Small intestine (tissue), 7 donors: ENCODE results near the gene TCF23. TPM values are rescaled to one million over a fixed set of nuclear protein-coding genes. Genes with fewer than 3 reads are reported as not detected.
"Not testable (repeated sequence)": the region's sequence is repeated elsewhere in the genome, so short reads cannot be mapped to it uniquely, and the experiment has no call there.

Source experiments
- DNase-seq, 2 donors: peaks; one replicate each; pipeline versions ENCODE4 v3.0.0 to v3.0.0-alpha.2; 2013
- FAIRE-seq: peaks from 2 replicates; lab custom pipeline; 2012; peaks lifted over from hg19 to GRCh38; lab: Jason Lieb, UNC
- H3K27ac ChIP-seq, 3 donors: one replicate each; pipeline ENCODE4 v1.5.1; 2013; ENCODE audit warnings: low read length in 2 of 3, mild to moderate bottlenecking in 2 of 3, control low read depth in 1 of 3, inconsistent platforms in 1 of 3, low read depth in 1 of 3, moderate library complexity in 1 of 3
- H3K27me3 ChIP-seq, 3 donors: one replicate each; pipeline ENCODE4 v1.6.1; 2013; ENCODE audit warnings: low read length in 3 of 3, inconsistent platforms in 1 of 3; ENCODE audit not compliant: control insufficient read depth in 3 of 3, insufficient read depth in 3 of 3
- H3K36me3 ChIP-seq, 3 donors: one replicate each; pipeline ENCODE4 v1.6.1; 2013; ENCODE audit warnings: low read length in 3 of 3, inconsistent platforms in 1 of 3, low read depth in 1 of 3, mild to moderate bottlenecking in 1 of 3, moderate library complexity in 1 of 3; ENCODE audit not compliant: control insufficient read depth in 3 of 3, insufficient read depth in 2 of 3
- H3K4me1 ChIP-seq, 3 donors: one replicate each; pipeline ENCODE4 v1.6.1; 2013; ENCODE audit warnings: low read length in 2 of 3, inconsistent platforms in 1 of 3, low read depth in 1 of 3, mild to moderate bottlenecking in 1 of 3, moderate library complexity in 1 of 3; ENCODE audit not compliant: control insufficient read depth in 3 of 3, insufficient read depth in 2 of 3
- H3K4me3 ChIP-seq, 3 donors: one replicate each; pipeline ENCODE4 v1.5.1; 2013; ENCODE audit warnings: low read length in 3 of 3, control low read depth in 1 of 3, inconsistent platforms in 1 of 3, low read depth in 1 of 3, mild to moderate bottlenecking in 1 of 3, moderate library complexity in 1 of 3
- H3K9me3 ChIP-seq, 2 donors: one replicate each; pipeline ENCODE4 v1.6.1; 2013; ENCODE audit warnings: low read depth in 1 of 2, low read length in 1 of 2; ENCODE audit not compliant: control insufficient read depth in 2 of 2, insufficient read depth in 1 of 2
- WGBS, 3 donors: extraction: QIAGEN DNeasy Blood & Tissue Kit; methylation state at CpG; one replicate each; pipeline ENCODE4 v1.1.7; 2013; 5-methylcytosine and 5-hydroxymethylcytosine counted together
- polyA plus RNA-seq, 4 donors: library from polyadenylated mRNA; stranded (reverse) in 3 of 4; unstranded in 1 of 4; fragments of 200-250 nt in 3 of 4; fragments of 120-200 nt in 1 of 4; gene quantifications; one replicate each; pipeline versions ENCODE4 v1.2.1 to v1.2.3, GENCODE V29; 2013
- donor health status: healthy with polysubstance abuse.
- donor health status: control.
- donor health status: control.
- donor health status: Bipolar disorder and iron deficiency.
- donor health status: healthy.

The TCF23 gene
- polyA plus RNA-seq, 4 donors: 0.03 TPM; not detected in 2

DNA sequence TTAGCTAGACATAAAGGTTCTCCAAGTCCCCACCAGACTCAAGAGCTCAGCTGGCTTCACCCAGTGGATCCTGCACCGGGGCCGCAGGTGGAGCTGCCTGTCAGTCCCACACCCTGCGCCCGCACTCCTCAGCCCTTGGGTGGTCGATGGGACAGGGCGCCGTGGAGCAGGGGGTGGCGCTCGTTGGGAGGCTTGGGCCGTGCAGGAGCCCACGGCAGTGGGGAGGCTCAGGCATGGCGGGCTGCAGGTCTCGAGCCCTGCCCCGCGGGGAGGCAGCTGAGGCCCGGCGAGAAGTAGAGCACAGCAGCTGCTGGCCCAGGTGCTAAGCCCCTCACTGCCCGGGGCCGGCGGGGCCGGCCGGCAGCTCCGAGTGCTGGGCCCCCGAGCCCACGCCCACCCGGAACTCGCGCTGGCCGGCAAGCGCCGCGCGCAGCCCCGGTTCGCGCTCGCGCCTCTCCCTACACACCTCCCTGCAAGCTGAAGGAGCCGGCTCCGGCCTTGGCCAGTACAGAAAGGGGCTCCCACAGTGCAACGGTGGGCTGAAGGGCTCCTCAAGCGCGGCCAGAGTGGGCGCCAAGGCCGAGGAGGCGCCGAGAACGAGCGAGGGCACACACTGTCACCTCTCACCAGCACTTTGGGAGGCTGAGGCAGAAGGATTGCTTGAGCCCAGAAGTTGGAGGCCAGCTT, 37.3 kb upstream of the TCF23 start:
- FAIRE-seq, H3K36me3 ChIP-seq: not testable (repeated sequence)

GRCh38 chr2:27115519-27115918, 33.3 kb upstream of the TCF23 start:
- DNase-seq: no peak
- Histone ChIP-seq H3K27me3 (peaks cover 0 to 23% (median 6%) of the 10 kb centered on the region in 3 donors), H3K27ac (no peak overlapping the region), H3K4me1 (peaks cover 0 to 10% (median 0%) of the 10 kb centered on the region in 3 donors), H3K4me3 (no peak overlapping the region), H3K9me3 (no peaks in the 10 kb centered on the region), H3K36me3 (no peaks in the 10 kb centered on the region)
- no peak for FAIRE-seq
- WGBS, 3 donors: 56 to 64% (median 60%) methylated on average over 2 of the region's 2 CpGs

More for the DNA sequence above, 37.3 kb upstream of the TCF23 start:
- H3K27me3 ChIP-seq, H3K4me3 ChIP-seq, H3K4me1 ChIP-seq, DNase-seq, H3K9me3 ChIP-seq, H3K27ac ChIP-seq: not testable (repeated sequence)
- 91 to 95% (median 92%) methylated on average over 37 to 49 of the region's 49 CpGs for WGBS, 3 donors

- DNase-seq (no peak), FAIRE-seq (no peak)
- H3K36me3 ChIP-seq: no peaks in the 10 kb centered on the region
- H3K27me3 ChIP-seq: peaks cover 0 to 34% (median 6%) of the 10 kb centered on the region in 3 donors
- peak overlapping the region in 2 of 3 donors; percentile 38 to 42 for H3K4me3 ChIP-seq
- 29 to 41% (median 40%) methylated on average over 14 of the region's 14 CpGs for WGBS, 3 donors
- no peak overlapping the region for H3K27ac ChIP-seq
- peaks cover 0 to 10% (median 0%) of the 10 kb centered on the region in 3 donors for H3K4me1 ChIP-seq
- H3K9me3 ChIP-seq: no peaks in the 10 kb centered on the region
These were observed 30.7 kb upstream of the TCF23 start for GRCh38 chr2:27117995-27118524.

DNA sequence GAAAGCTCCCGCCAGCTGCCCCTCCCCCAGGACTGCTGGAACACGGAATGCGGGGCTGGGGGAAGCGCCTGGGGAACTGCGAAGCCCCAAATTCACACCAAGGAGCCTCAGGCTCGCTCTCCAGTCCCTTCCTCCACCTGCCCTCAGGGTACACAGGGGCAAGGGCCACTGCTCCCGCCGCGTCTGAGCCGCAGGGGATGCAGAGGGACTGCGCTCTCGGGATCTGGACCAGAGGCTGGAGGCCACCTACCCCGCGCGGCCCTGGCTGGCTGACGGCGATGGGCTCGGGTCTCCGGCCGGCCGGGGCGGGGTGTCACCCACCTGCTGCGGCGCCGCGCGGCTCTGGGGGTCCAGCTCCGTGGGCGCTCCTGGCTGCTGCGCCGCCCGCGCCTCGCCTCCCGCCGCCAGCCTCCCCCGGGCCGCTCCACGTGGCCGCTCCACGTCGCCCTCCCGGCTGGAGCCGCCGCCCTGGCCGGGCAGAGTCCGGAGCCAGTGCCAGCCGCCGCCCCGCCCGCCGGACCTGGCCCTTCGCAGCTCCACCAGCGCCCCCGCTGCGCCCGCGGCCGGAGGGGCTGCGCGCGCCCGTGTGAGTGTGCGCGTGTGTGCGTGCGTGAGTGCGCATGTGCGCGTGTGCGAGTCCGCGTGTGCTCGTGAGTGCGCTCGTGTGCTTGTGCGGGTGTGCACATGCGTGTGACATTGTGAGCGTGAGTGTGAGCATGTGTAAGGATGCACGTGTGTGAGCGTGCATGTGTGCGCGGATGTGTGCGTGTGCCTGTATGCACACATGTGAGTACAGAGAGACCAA, 30.1 kb upstream of the TCF23 start, which contains the start of gene CGREF1:
TSS of gene CGREF1 (minus strand) at position 604 of the 805 bp plus-strand sequence. CDS start 14,762 bp downstream, outside the sequence.
- H3K4me3 ChIP-seq: peak within 1 kb of the TSS in 2 of 3 donors; percentile 38 to 42
- no peaks in the 10 kb centered on the region for H3K36me3 ChIP-seq
- H3K4me1 ChIP-seq: peaks cover 0 to 10% (median 0%) of the 10 kb centered on the region in 3 donors
- H3K9me3 ChIP-seq: no peaks in the 10 kb centered on the region
- no peak for FAIRE-seq
- H3K27ac ChIP-seq: no peak within 1 kb of the TSS
- DNase-seq: peak; percentile 54 to 68
- H3K27me3 ChIP-seq: peaks cover 0 to 35% (median 6%) of the 10 kb centered on the region in 3 donors
- WGBS, 3 donors: 4 to 6% (median 4%) methylated on average over 49 to 84 of the region's 84 CpGs

DNA sequence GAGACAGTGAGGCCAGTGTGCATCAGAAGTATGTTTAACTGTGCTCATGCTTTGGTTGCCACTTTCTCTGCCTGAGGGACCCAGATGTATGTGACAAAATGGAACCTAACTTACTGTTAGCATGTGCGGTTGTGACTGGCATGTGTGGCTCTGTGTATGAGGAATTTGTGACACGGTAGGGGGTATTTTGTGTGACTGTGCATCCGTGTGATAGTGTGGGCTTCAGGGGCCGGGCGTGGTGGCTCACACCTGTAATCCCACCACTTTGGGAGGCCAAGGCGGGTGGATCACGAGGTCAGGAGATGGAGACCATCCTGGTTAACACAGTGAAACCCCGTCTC, 29.5 kb upstream of the TCF23 start:
- 75 to 84% (median 76%) methylated on average over 8 of the region's 8 CpGs for WGBS, 3 donors
- not testable (repeated sequence) for H3K36me3 ChIP-seq, H3K9me3 ChIP-seq, DNase-seq, FAIRE-seq, H3K27ac ChIP-seq
- H3K27me3 ChIP-seq: peaks cover 0 to 37% (median 6%) of the 10 kb centered on the region in 3 donors
- peak overlapping the region in 2 of 3 donors; percentile 6 to 42 for H3K4me3 ChIP-seq
- peaks cover 0 to 15% (median 0%) of the 10 kb centered on the region in 3 donors for H3K4me1 ChIP-seq

DNA sequence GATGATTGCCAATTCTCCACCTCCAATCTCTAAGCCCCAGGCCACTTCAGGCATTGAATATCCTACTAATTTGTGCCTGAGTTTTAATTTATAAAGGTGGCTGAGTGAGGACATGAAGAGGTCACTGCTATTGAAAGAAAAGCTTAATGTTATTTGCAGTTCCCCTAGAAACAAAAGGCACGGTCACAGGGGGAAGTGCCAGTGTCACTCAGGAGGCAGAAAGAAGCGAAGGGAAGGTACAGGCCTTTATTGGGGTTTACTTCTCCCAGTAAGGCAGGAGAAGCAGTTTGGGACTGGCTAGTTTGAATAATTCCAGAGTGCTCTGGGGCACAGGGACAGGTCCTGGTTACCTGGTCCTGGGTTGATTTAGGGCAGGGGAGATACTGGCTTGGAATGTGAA, 26.9 kb upstream of the TCF23 start:
- FAIRE-seq: no peak
- 74 to 87% (median 84%) methylated on average over 2 of the region's 2 CpGs for WGBS, 3 donors
- peaks cover 0 to 21% (median 0%) of the 10 kb centered on the region in 3 donors for H3K4me1 ChIP-seq
- H3K4me3 ChIP-seq: no peak overlapping the region
- no peaks in the 10 kb centered on the region for H3K36me3 ChIP-seq
- peaks cover 0 to 37% (median 6%) of the 10 kb centered on the region in 3 donors for H3K27me3 ChIP-seq
- DNase-seq: no peak
- H3K27ac ChIP-seq: no peak overlapping the region
- no peaks in the 10 kb centered on the region for H3K9me3 ChIP-seq

DNA sequence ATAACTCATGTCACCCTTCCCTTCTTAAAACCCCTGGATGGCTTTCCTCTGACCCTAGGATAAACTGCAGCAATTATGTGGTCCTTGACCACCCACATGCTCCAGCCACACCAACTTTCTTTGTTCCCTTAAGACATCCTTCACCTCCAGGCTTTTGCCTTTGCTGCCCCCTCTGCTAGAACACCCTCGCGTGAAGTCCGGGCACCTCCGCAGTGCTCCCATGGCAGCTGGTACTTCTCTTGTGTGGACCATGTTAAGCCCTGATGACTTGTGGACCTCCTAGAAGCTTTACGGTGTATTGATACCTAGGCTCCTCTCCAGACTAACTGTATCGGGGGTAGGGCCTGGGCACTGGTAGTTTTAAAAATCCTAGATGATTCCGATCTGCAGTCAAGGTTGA, 26.0 kb upstream of the TCF23 start:
- peaks cover 0 to 34% (median 3%) of the 10 kb centered on the region in 3 donors for H3K27me3 ChIP-seq
- DNase-seq (no peak), FAIRE-seq (no peak)
- no peak overlapping the region for H3K4me3 ChIP-seq
- H3K4me1 ChIP-seq: peaks cover 0 to 21% (median 0%) of the 10 kb centered on the region in 3 donors
- H3K9me3 ChIP-seq: no peaks in the 10 kb centered on the region
- WGBS, 3 donors: 89 to 98% (median 92%) methylated on average over 7 of the region's 7 CpGs
- no peak overlapping the region for H3K27ac ChIP-seq
- no peaks in the 10 kb centered on the region for H3K36me3 ChIP-seq
